Keratinocyte (primary cell): ENCODE measurements around the gene PRKAR1B. TPM values are rescaled to one million over a fixed set of nuclear protein-coding genes. Genes with fewer than 3 reads are reported as not detected.

ENCODE experiments used
- DNase-seq: peaks from one replicate; pipeline ENCODE4 v3.0.0-alpha.2; 2011; ENCODE audit warnings: low read depth, missing footprints, low spot score
- FAIRE-seq: peaks from 2 replicates; lab custom pipeline; 2011; peaks lifted over from hg19 to GRCh38; lab: Jason Lieb, UNC
- H2AFZ ChIP-seq: 2 replicates; pipeline ENCODE4 v1.6.0; 2012; ENCODE audit warnings: low read length, control low read depth, inconsistent platforms; ENCODE audit not compliant: control insufficient read depth
- H3K27ac ChIP-seq: 2 replicates; pipeline ENCODE4 v1.5.1; 2011; ENCODE audit warnings: low read length; ENCODE audit not compliant: control insufficient read depth, insufficient read depth
- H3K27me3 ChIP-seq: 3 replicates; pipeline ENCODE4 v1.6.0; 2011; ENCODE audit warnings: low read length; ENCODE audit not compliant: control insufficient read depth, insufficient read depth; ENCODE audit errors: extremely low read depth
- H3K36me3 ChIP-seq, 2 experiments: 2 replicates in 1 of 2; 3 replicates in 1 of 2; pipeline ENCODE4 v1.5.1; 2011; ENCODE audit warnings: low read length in 2 of 2, mild to moderate bottlenecking in 1 of 2; ENCODE audit not compliant: control insufficient read depth in 2 of 2, insufficient read depth in 2 of 2; ENCODE audit errors: extremely low read depth in 1 of 2
- H3K4me1 ChIP-seq: 3 replicates; pipeline ENCODE4 v1.5.1; 2011; ENCODE audit warnings: low read length; ENCODE audit not compliant: control insufficient read depth, insufficient read depth; ENCODE audit errors: extremely low read depth
- H3K4me2 ChIP-seq: 3 replicates; pipeline ENCODE4 v1.6.0; 2011; ENCODE audit warnings: low read depth, low read length; ENCODE audit not compliant: control insufficient read depth, insufficient read depth; ENCODE audit errors: extremely low read depth
- H3K4me3 ChIP-seq, 3 experiments: fragments of 200-600 bp in 1 of 3; sonication (generic) in 1 of 3; 2 replicates in 2 of 3; 3 replicates in 1 of 3; pipeline ENCODE4 v1.5.1; 2011 to 2016; ENCODE audit warnings: low read length in 3 of 3, mild to moderate bottlenecking in 3 of 3, control low read depth in 2 of 3, inconsistent platforms in 1 of 3, low read depth in 1 of 3, mixed read lengths in 1 of 3, mixed run types in 1 of 3, moderate library complexity in 1 of 3; ENCODE audit not compliant: control insufficient read depth in 2 of 3, insufficient read depth in 2 of 3; ENCODE audit errors: extremely low read depth in 1 of 3
- H3K79me2 ChIP-seq: 2 replicates; pipeline ENCODE4 v1.6.0; 2012; ENCODE audit warnings: low read length; ENCODE audit not compliant: control insufficient read depth, insufficient read depth
- H3K9ac ChIP-seq: 3 replicates; pipeline ENCODE4 v1.6.0; 2011; ENCODE audit warnings: low read length; ENCODE audit not compliant: control insufficient read depth, insufficient read depth; ENCODE audit errors: extremely low read depth
- H3K9me1 ChIP-seq: 3 replicates; pipeline ENCODE4 v1.6.0; 2011; ENCODE audit warnings: low read length; ENCODE audit not compliant: control insufficient read depth, insufficient read depth; ENCODE audit errors: extremely low read depth
- H3K9me3 ChIP-seq: 2 replicates; pipeline ENCODE4 v1.5.1; 2012; ENCODE audit warnings: low read depth, low read length; ENCODE audit not compliant: control insufficient read depth
- H4K20me1 ChIP-seq: 3 replicates; pipeline ENCODE4 v1.6.0; 2011; ENCODE audit warnings: low read length; ENCODE audit not compliant: control insufficient read depth, insufficient read depth; ENCODE audit errors: extremely low read depth
- EZH2 ChIP-seq: IDR thresholded peaks from one replicate; pipeline ENCODE4 v1.6.1; 2012; ENCODE audit warnings: inconsistent platforms, mild to moderate bottlenecking, low read length, moderate library complexity
- dilution Hi-C: fragments of 300-500 bp; cut with MboI; formaldehyde crosslinking; loops from one replicate; pipeline ENCODE4 v1.7.0; 2020; ENCODE audit warnings: low sequenced_read_pairs; ENCODE audit not compliant: extremely low pct_ligation_motif_present
- polyA plus RNA-seq, 5 experiments: library from polyadenylated mRNA; depleted of rRNA in 3 of 5; stranded (reverse) in 3 of 5; stranded (forward) in 1 of 5; unstranded in 1 of 5; fragments of >200 nt; gene quantifications; 1 replicate in 1 of 5; 2 replicates in 3 of 5; 3 replicates in 1 of 5; pipeline versions ENCODE4 v1.2.1 to v1.2.3, GENCODE V29; 2011 to 2012; ENCODE audit warnings: missing spikeins in 2 of 5, low read depth in 1 of 5, low replicate concordance in 1 of 5
- TF ChIP-seq, protein P1 (sequence below), 3 experiments: IDR thresholded peaks in 1 of 3; conservative IDR thresholded peaks in 1 of 3; optimal IDR thresholded peaks in 1 of 3; 2 replicates in 2 of 3; 3 replicates in 1 of 3; pipeline versions ENCODE3 to v1.5.1; 2011; ENCODE audit warnings: low read length in 3 of 3, mild to moderate bottlenecking in 3 of 3, moderate library complexity in 2 of 3, control low read depth in 1 of 3, inconsistent platforms in 1 of 3; ENCODE audit not compliant: insufficient read depth in 2 of 3; ENCODE audit errors: extremely low read depth in 1 of 3

PRKAR1B gene
- polyA plus RNA-seq, 1 donor (not counting 4 experiments of a cell fraction or from before 2014, with no cell fraction given) = 10.8 TPM

DNA sequence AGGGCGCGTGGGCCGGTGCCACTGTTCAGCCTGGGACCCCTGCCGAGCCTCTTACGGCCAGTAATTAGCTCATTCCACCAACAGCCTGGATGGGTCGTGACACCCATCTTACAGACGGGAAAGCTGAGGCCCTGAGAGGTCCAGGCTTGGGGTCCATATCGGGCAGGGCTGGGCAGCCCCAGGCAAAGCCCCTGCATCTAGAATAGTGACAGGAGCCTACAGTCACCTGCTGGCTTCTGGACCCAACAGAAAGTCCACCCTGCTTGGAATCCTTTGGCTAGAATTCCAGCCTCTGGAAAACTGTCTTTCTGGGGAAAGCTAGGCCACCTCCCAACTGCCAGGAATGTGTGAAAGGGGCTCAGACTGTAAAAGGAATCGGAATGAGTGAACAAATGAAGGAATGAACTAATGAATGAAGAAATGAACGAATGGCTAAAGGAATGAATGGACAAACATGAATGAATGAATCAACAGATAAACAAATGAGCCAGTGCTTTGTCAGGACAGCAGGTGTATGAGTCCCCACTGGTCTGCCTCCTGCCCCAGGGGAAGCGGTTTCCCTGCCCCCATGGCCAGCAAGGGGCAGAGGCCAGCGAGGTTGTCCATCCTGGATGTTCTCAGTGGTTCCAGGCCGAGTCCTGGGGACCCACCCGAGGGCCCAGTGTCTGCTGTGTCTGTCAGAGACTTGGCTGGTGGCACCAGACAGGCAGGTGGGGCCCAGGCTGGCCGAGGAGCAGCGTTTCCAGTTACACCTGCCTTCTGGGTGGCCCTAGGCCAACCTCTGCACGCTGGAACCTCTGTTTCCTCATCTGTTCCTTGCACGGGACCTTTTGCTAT is 183.4 kb downstream of the PRKAR1B start:
- FAIRE-seq = no peak
- Histone ChIP-seq H3K4me2 (no peak overlapping the region), H3K9ac (no peak overlapping the region), H3K27me3 (no peaks in the 10 kb centered on the region), H3K79me2 (no peaks in the 10 kb centered on the region), H3K9me1 (no peaks in the 10 kb centered on the region), H4K20me1 (no peaks in the 10 kb centered on the region), H3K4me1 (peaks cover 31% of the 10 kb centered on the region), H3K27ac (no peak overlapping the region), H3K9me3 (no peaks in the 10 kb centered on the region), H3K36me3 (no peaks in the 10 kb centered on the region), H3K4me3 (no peak overlapping the region), H2AFZ (no peak overlapping the region)
- TF ChIP-seq EZH2 = no peak
- TF ChIP-seq, protein P1, sequence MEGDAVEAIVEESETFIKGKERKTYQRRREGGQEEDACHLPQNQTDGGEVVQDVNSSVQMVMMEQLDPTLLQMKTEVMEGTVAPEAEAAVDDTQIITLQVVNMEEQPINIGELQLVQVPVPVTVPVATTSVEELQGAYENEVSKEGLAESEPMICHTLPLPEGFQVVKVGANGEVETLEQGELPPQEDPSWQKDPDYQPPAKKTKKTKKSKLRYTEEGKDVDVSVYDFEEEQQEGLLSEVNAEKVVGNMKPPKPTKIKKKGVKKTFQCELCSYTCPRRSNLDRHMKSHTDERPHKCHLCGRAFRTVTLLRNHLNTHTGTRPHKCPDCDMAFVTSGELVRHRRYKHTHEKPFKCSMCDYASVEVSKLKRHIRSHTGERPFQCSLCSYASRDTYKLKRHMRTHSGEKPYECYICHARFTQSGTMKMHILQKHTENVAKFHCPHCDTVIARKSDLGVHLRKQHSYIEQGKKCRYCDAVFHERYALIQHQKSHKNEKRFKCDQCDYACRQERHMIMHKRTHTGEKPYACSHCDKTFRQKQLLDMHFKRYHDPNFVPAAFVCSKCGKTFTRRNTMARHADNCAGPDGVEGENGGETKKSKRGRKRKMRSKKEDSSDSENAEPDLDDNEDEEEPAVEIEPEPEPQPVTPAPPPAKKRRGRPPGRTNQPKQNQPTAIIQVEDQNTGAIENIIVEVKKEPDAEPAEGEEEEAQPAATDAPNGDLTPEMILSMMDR (optimal IDR thresholded peaks at IDR 0.05 in 1 of 3, IDR thresholded peaks at IDR 0.05 in 1 of 3, conservative IDR thresholded peaks at IDR 0.05 in 1 of 3; ENCODE audit: extremely low read depth in 1 of 3, insufficient read depth in 2 of 3, low read length in 3 of 3) = no peak
- DNase-seq = no peak
- dilution Hi-C loops = no loop called here

DNA sequence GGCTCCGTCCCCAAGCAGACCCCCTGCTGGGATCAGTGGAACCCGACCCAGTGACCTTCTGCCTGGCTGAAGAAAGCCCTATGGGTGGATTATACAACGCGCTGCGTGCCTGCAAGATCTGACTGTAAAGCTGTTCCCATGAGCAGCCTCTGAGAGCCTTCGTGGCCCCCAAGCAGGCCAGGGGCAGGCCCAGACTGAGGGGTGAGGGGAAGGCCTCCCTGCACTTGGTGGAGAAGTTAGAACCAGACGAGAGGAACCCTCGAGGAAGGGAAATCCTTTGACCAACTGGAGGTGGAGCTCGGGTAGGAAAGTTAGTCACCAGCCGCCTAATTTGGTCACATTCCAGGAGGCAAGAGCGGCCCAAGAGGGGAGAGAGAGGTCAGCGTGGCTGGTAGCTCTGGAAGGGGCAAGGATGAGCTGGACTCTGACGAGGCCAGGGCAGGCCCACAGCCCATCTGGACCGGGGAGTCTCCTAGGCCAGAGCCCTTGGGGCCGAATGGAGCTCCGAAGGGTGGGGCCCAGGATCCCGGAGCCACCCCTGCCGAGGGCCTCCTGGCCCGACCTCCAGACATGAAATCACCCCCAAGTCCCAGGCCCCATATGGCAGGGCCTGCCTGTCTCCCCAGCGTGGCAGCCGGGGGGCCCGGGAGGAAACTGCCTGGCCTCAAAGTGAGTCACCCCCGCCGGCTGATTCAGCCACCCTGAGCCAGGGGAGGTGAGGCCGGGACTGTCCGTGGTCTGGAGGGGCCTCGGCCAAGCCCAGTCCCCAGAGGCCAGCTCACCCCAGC is 184.2 kb downstream of the PRKAR1B start:
- Histone ChIP-seq H3K4me3 (no peak overlapping the region), H3K4me1 (peaks cover 37% of the 10 kb centered on the region), H3K79me2 (no peaks in the 10 kb centered on the region), H3K27ac (no peak overlapping the region), H3K9me3 (no peaks in the 10 kb centered on the region), H3K9ac (peak overlapping the region; percentile 54), H3K9me1 (no peaks in the 10 kb centered on the region), H3K36me3 (no peaks in the 10 kb centered on the region), H3K27me3 (no peaks in the 10 kb centered on the region), H3K4me2 (peak overlapping the region; percentile 28), H4K20me1 (no peaks in the 10 kb centered on the region), H2AFZ (peak overlapping the region; percentile 44)
- TF ChIP-seq EZH2 = no peak
- TF ChIP-seq, protein P1 (optimal IDR thresholded peaks at IDR 0.05 in 1 of 3, IDR thresholded peaks at IDR 0.05 in 1 of 3, conservative IDR thresholded peaks at IDR 0.05 in 1 of 3; ENCODE audit: extremely low read depth in 1 of 3, insufficient read depth in 2 of 3, low read length in 3 of 3) = no peak
- DNase-seq (no peak), FAIRE-seq (no peak)
- dilution Hi-C loops = no loop called here
